Activated CD8-positive, alpha-beta T cell treated with anti-CD3 and anti-CD28 coated beads for 36 hours (primary cell): ENCODE measurements around the gene MYO10. TPM values are rescaled to one million over a fixed set of nuclear protein-coding genes. Genes with fewer than 3 reads are reported as not detected.

Experiments
- ATAC-seq: fragments of 200-7000 bp; cut with Tn5 transposase; one replicate; pipeline ENCODE4 v1.10.0; 2021; ENCODE audit warnings: mild to moderate bottlenecking, moderate library complexity
- CTCF ChIA-PET: fragments of 350-600 bp; sonication (Branson Sonifier 250); formaldehyde crosslinking; loops from one replicate; lab custom pipeline; 2021; ENCODE audit warnings: antibody characterized with exemption; lab: Charles Lee
- POLR2A ChIA-PET: fragments of 350-600 bp; sonication (Branson Sonifier 250); formaldehyde crosslinking; loops from one replicate; lab custom pipeline; 2021; ENCODE audit warnings: antibody characterized with exemption; lab: Charles Lee
- DNase-seq: peaks from one replicate; pipeline ENCODE4 v3.0.0-alpha.2; 2020
- H3K27ac Mint-ChIP-seq: one replicate; pipeline ENCODE4 v1.8.0; 2021; ENCODE audit warnings: mild to moderate bottlenecking, mixed read lengths
- H3K27me3 Mint-ChIP-seq: one replicate; pipeline ENCODE4 v1.8.0; 2021; ENCODE audit warnings: mixed read lengths
- H3K36me3 Mint-ChIP-seq: one replicate; pipeline ENCODE4 v1.8.0; 2021; ENCODE audit warnings: low read depth, mixed read lengths
- H3K4me1 Mint-ChIP-seq: one replicate; pipeline ENCODE4 v1.8.0; 2021; ENCODE audit warnings: low read depth, mixed read lengths
- H3K4me3 Mint-ChIP-seq: one replicate; pipeline ENCODE4 v1.8.0; 2021; ENCODE audit warnings: mild to moderate bottlenecking, moderate library complexity, mixed read lengths
- H3K9me3 Mint-ChIP-seq: one replicate; pipeline ENCODE4 v1.8.0; 2021; ENCODE audit warnings: mixed read lengths
- intact Hi-C: fragments of 100-400 bp; cut with micrococcal nuclease; formaldehyde crosslinking; loops from one replicate; pipeline ENCODE4 v1.10.0; 2022
- total RNA-seq, 2 experiments: library from RNA; stranded (reverse); gene quantifications; one replicate each; pipeline ENCODE4 v1.2.3, GENCODE V29; 2021
- TF ChIP-seq, protein P1 (sequence below): fragments of 200-600 bp; IDR thresholded peaks from one replicate; pipeline ENCODE4 v1.8.0; 2022; ENCODE audit warnings: antibody characterized with exemption, mild to moderate bottlenecking

The MYO10 gene
- total RNA-seq, 2 experiments from 2014 or later, result 0.09 TPM; not detected in 1

DNA sequence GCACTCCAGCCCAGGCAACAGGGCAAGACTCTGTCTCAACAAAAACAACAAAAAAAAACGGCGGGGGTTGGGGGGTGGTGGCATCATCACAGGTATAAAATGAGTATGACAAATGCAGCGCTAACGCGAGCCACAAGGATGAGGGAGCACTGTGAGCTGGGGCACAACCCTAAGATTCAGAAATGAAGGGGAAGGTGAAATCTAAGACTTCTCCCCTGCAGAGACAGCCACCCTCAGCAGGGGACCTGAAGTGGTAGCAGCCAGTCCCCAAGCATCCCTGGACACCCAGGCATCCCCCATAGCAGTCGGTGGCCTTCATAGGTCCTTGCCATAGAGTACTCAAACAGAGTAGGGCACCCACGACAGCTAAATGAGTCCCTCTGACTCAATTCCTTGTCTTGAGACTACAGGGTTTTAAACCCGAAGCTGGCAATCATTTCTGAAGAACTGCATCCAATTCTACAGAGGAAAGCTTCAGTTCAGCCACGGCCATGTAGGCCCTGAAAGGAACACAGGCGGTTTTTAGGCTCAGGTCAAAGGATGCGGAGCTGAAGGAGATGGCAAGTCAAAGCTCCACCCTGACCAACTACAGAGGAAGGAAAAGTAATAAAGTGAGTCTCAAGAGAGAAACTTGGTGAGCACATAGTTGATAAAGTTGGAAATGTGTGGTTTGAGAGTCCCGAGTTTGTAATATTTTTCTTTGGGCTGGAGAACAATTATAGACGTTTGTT, 50.3 kb downstream of the MYO10 start:
- Mint-ChIP-seq H3K27me3 (peaks cover 6% of the 10 kb centered on the region), H3K9me3 (no peaks in the 10 kb centered on the region), H3K4me3 (no peak overlapping the region), H3K4me1 (no peaks in the 10 kb centered on the region), H3K27ac (no peak overlapping the region), H3K36me3 (no peaks in the 10 kb centered on the region)
- ATAC-seq (no peak), DNase-seq (no peak)
- ChIA-PET CTCF (no interaction called here), POLR2A (interaction anchor here (0.7 kb wide), 1 partner anchor 740 kb away, joined by 3 read pairs; no protein-coding TSS in a partner anchor)
- TF ChIP-seq, protein P1, sequence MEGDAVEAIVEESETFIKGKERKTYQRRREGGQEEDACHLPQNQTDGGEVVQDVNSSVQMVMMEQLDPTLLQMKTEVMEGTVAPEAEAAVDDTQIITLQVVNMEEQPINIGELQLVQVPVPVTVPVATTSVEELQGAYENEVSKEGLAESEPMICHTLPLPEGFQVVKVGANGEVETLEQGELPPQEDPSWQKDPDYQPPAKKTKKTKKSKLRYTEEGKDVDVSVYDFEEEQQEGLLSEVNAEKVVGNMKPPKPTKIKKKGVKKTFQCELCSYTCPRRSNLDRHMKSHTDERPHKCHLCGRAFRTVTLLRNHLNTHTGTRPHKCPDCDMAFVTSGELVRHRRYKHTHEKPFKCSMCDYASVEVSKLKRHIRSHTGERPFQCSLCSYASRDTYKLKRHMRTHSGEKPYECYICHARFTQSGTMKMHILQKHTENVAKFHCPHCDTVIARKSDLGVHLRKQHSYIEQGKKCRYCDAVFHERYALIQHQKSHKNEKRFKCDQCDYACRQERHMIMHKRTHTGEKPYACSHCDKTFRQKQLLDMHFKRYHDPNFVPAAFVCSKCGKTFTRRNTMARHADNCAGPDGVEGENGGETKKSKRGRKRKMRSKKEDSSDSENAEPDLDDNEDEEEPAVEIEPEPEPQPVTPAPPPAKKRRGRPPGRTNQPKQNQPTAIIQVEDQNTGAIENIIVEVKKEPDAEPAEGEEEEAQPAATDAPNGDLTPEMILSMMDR, result no peak
- intact Hi-C loops, result no loop called here

DNA sequence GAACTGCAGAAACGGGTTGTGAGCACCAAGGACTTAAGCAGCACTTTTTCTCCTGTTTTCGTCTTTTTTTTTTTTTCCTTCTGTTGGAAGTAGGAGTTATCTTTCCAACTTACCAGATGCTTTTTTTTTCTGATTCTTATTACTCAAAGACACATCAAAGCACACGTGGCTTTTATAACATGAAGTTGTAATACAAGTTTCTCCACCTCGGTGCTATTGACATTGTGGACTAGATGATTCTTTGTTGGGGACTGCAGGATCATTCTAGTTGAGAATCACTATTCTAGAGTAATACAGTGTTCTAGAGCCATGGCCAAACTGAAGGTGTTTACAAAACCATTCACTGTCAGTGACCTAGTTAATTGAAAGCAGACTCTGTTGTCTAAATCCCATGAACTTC, 51.5 kb downstream of the MYO10 start:
- TF ChIP-seq, protein P1, result no peak
- ATAC-seq, result no peak

DNA sequence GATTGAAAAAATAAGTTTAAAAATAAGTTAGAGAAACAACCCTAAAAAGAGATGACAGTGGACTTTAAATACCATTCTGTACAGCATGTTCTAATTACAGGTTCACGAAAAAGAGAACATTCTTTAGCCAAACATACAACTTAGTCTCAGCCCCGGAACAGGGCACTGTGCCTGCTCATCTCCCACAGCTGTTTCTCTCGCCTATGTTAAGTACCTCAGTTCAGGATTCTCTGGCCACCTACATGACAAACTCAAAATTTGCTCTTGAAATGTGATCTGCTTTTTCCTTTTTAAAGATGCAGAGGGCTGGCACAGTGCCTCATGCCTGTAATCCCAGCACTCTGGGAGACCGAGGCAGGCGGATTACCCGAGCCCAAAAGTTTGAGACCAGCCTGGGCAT, 52.3 kb downstream of the MYO10 start:
- no peaks in the 10 kb centered on the region for H3K36me3 Mint-ChIP-seq
- no peaks in the 10 kb centered on the region for H3K9me3 Mint-ChIP-seq
- peaks cover 6% of the 10 kb centered on the region for H3K27me3 Mint-ChIP-seq
- TF ChIP-seq, protein P1, result no peak
- DNase-seq, result no peak
- ChIA-PET POLR2A (no interaction called here), CTCF (no interaction called here)
- no peak overlapping the region for H3K4me3 Mint-ChIP-seq
- H3K4me1 Mint-ChIP-seq, result no peaks in the 10 kb centered on the region
- intact Hi-C loops, result no loop called here
- ATAC-seq, result no peak
- no peak overlapping the region for H3K27ac Mint-ChIP-seq

More for the DNA sequence above, 51.5 kb downstream of the MYO10 start:
- Mint-ChIP-seq H3K27ac (no peak overlapping the region), H3K4me1 (no peaks in the 10 kb centered on the region), H3K36me3 (no peaks in the 10 kb centered on the region), H3K4me3 (no peak overlapping the region), H3K27me3 (peaks cover 6% of the 10 kb centered on the region), H3K9me3 (no peaks in the 10 kb centered on the region)
- intact Hi-C loops, result no loop called here
- DNase-seq, result no peak
- ChIA-PET CTCF (no interaction called here), POLR2A (no interaction called here)

DNA sequence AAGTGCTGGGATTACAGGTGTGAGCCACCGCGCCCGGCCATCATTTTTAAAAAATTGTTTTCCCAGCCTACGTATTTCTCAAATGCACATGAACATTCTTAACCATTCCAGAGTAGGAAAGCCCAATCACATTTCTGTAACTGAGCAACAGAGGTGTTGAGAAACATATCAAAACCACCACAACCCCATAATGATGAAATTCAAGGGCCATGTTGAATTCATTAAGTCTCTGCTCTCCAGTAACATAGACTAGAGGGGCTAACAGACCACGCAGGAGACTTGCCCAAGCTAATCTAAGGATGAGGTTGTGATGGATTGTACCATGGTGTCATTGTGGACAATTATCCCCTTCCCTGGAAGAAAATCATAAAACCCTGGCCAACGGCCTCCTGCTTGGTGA, 52.9 kb downstream of the MYO10 start:
- no peaks in the 10 kb centered on the region for H3K4me1 Mint-ChIP-seq
- intact Hi-C loops, result no loop called here
- TF ChIP-seq, protein P1, result no peak
- H3K36me3 Mint-ChIP-seq, result no peaks in the 10 kb centered on the region
- ChIA-PET CTCF (no interaction called here), POLR2A (no interaction called here)
- no peak overlapping the region for H3K27ac Mint-ChIP-seq
- H3K9me3 Mint-ChIP-seq, result no peaks in the 10 kb centered on the region
- peaks cover 6% of the 10 kb centered on the region for H3K27me3 Mint-ChIP-seq
- ATAC-seq (no peak), DNase-seq (no peak)
- H3K4me3 Mint-ChIP-seq, result no peak overlapping the region

DNA sequence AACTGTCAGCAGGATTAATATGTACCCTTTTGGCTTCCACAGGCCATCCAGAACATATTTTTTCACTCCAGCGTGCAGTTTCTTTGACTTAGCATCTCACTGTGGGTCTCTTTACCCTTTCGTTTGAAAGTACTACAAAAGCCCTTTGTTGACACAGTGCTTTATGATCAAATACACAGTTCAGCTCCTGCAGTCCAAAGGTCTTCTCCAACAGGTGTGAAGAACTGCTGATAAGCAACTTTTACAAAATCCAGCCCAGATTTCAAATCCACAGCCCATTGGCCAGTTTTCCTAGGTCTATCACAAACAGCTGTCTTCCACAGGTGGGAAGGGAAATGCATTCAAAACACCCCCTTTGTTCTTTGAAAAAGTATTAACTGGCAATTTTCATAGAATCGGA, 54.8 kb downstream of the MYO10 start:
- H3K27ac Mint-ChIP-seq, result no peak overlapping the region
- H3K36me3 Mint-ChIP-seq, result no peaks in the 10 kb centered on the region
- TF ChIP-seq, protein P1, result no peak
- no peak for ATAC-seq
- H3K9me3 Mint-ChIP-seq, result no peaks in the 10 kb centered on the region
- ChIA-PET POLR2A (no interaction called here), CTCF (no interaction called here)
- peaks cover 6% of the 10 kb centered on the region for H3K27me3 Mint-ChIP-seq
- no peak for DNase-seq
- intact Hi-C loops, result no loop called here
- no peak overlapping the region for H3K4me3 Mint-ChIP-seq
- H3K4me1 Mint-ChIP-seq, result no peaks in the 10 kb centered on the region
